HG02938 (cell line): ENCODE results near the gene CHIC2.

Source experiments
- ATAC-seq: cut with Tn5 transposase; IDR thresholded peaks from one replicate; pipeline ENCODE4 v1.9.1; 2021; ENCODE audit warnings: mild to moderate bottlenecking, moderate library complexity; ENCODE audit not compliant: unreplicated experiment

CHIC2 gene

DNA sequence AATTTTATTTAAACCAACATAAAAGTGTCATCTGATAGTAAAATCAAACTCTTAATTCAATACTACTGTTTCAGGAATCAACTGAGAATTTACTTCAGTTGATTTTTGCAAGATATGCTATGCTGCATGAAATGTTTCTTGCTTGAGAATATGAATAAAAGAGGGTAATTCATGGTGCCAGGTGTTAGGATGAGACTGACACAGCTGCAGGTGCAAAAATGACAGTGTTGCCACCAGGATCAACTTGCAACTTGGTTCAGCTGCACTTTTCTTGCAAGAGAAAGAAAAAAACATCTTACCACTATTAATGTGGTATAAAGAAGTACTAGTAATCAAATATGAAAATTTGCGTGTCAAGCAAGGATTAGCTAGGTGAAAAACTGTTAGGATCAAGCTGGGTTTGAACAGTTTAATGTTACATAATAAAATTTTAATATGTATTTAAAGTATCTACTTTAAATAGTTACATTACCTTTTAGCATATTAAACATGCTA is 49.7 kb downstream of the CHIC2 start:
- no peak for ATAC-seq

GRCh38 chr4:54011201-54011600 is 53.2 kb downstream of the CHIC2 start:
- no peak for ATAC-seq

GRCh38 chr4:54006755-54007154 is 57.6 kb downstream of the CHIC2 start:
- no peak for ATAC-seq

DNA sequence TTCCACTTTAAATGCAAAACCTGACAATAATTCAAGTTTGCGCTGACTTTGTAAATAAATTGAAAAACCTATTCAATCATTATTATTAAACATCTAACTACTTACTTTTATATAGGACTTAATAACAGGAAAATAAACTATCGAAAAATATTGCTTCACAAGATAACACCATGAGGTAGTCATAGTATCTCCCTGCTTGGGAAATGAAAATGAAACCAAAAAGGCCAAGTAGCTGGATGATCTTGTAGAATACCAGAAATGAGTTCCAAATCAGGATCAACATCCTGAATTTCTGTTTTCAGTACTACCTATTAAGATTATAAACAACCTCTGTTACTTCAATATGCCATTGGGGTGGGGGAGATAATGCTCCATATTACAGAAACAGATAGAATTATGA is 58.9 kb downstream of the CHIC2 start:
- ATAC-seq, result no peak

DNA sequence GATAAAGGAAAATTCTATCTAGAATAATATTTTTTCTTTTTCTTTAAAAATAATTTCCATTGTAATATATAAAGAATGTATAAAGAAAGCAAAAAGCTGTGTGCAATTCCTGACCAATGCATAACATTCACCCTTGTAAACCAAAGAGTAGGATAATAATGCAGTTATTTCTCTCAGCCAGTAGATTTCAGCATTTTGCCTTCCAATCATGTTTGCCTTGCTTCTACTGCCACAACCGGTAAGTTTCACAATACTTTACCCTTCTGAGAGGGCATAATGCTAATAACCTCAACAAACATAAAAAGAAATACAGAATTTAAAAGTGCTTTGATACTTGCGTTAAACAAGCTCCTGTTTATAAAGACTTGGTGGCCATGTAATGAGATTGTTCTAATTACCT is 59.9 kb downstream of the CHIC2 start:
- ATAC-seq, result no peak

DNA sequence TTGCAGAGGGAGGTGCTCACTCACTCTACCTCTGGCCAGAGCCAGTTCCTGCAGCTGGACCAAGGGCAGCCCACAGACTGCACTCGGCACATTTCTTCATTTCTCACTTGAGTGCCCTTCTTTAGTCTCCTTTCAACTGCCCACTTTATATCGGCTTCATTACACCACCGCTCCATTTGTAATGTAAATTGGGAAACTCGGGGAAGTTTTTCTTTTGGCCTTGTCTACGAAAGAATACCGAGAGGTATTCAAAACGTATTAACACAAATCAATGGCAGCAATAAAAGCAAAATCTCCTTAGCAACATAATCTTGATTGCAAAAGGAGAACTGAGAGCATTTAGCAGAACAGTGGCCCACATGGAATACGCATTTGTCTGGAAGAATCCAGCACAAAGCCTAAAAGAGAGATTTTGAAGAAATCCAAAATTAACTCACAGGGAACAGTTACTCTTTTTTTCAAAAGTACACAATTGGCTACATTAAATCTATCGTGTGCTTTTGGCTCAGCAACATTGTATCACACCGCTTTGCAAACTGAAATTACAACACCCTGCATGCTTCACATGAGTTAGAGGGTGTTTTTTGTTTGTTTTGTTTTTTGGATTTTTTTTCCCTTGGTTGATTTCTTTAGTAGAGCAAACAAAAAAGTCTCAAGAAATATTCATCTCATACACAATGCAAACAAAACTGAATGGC is 62.6 kb downstream of the CHIC2 start:
- no peak for ATAC-seq

DNA sequence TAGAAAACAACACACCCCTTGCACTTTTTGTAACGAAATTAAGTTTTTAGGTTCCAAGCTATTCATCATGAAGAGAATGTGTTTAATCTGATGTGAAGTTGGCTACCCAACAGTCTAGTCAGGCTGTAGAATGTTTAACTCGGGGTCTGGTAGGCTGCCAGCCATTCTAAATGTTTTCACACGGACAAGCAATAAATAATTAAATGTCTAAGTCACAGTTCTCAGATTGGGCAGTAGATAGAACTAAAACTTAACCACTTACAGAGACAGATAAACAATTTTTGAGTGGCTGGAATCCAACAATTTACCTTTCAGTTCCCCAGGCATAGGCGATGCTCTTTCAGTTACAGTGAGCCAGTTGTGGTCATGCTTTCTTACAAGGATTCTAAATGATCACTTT is 66.5 kb downstream of the CHIC2 start:
- ATAC-seq, result no peak

- no peak for ATAC-seq
These were observed 69.9 kb downstream of the CHIC2 start for GRCh38 chr4:53994382-53995102.

DNA sequence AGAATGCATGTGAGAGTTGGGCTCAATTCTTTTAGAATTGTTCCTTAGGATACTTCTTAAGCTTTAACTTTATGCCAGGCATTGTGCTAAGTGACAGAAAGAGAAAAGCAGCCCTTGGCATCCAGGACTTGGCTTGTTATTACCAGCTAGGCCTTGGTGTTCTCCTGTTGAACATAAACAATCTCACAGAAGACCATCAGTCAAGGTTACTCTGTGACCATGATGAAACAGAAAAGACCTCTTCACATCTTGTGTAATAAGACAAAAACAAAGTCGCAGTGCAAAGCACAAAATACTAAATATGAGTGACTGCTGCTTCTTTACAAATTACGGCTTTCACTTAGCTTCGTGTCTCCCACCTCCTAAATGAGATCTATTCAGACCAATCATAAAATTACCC is 71.6 kb downstream of the CHIC2 start:
- ATAC-seq, result no peak

- no peak for ATAC-seq
These were observed 72.6 kb downstream of the CHIC2 start for GRCh38 chr4:53991821-53992220.

GRCh38 chr4:53990641-53991040 is 73.8 kb downstream of the CHIC2 start:
- ATAC-seq, result no peak

- no peak for ATAC-seq
These were observed 76.6 kb downstream of the CHIC2 start for GRCh38 chr4:53987761-53988171.

- no peak for ATAC-seq
These were observed 78.3 kb downstream of the CHIC2 start for GRCh38 chr4:53986062-53986461.

DNA sequence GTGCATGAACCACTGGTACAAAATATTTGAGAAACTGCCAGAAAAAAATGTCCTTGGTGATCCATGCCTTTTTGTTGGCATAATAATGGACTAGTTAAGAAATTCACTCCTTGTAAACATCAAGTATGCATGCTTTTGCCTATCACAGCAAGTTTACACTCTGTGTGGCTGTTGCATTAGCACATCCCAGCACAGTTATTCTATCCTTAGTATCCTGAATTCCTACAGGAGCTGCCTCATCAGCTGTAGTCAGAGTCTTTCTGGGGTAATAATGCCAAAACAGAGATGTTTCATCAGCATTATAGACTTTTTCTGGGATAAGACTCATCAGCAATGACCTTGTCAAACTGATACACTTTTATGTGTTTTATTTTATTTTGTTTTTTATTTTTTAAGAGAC is 82.8 kb downstream of the CHIC2 start:
- ATAC-seq, result no peak

DNA sequence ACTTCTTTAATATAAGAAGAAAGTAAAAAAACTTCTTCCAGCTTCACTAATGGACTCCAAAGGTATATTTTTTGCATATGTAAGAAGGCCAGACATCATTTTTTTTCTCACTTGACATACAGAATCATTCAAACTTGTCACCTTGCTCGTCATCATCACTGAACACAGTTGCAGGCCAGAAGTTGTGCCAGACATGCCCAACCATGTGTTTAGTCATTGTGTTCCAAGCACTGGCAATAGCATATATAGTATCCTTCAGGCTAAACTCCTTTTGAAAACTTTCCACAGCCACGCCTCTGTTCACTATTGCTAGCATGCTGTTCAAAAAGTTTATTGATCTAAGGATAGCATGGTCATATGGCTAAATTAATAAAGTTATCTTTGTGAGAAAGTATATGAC is 83.3 kb downstream of the CHIC2 start:
- ATAC-seq, result no peak

DNA sequence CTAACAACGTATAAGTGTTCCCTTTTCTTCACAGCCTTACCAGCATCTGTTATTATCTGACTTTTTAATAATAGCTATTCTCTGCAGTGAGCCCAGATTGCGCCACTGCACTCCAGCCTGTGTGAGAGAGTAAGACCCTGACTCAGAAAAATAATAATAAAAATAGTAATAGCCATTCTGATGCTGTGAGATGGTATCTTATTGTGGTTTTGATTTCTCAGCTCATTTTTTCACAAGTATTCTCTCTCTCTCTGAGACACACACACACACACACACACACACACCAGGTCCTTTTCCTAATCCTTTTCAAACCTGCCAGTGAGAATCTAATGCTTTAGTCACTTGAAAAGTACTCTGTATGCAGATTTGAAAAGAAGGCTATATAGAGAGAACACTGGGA is 89.8 kb downstream of the CHIC2 start:
- ATAC-seq, result no peak

DNA sequence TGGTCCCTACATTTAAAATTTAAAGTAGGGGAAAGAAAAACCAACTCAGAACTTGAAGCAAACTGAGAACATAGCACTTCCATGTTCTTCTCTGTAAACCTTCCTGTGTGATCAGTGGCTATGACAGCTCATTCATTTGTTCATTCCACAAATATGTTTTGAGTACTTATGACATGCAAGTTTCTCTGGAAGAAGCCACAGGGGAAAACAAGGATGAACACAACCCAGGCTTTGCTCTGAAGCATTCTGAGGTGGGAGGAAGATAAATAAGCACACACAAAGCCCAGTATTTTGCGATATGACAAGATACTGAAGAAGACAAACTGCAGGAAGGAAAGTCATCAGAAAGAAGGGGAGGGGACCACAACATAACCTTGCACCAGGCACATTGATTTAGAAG is 96.4 kb downstream of the CHIC2 start:
- no peak for ATAC-seq

DNA sequence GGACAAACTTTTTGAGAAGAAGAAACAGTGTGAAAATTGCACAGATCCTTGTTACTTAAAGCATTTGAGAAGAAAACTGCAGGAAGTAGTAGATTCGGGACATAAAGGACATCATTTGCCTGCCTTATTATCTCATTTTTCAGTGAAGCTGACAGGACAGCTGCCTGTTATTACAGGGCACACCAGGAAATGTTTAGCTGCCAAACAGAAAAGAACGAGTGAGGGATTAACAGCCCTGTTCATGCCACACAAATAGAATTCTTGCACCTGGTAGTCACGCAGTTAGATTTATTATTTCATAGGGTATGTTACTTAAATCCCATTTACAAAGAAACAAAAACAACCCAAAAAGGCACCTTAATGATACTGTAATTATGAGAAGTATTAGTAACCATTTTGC is 100.6 kb downstream of the CHIC2 start:
- ATAC-seq, result no peak

- ATAC-seq, result no peak
These were observed 101.1 kb downstream of the CHIC2 start for GRCh38 chr4:53963336-53963735.

DNA sequence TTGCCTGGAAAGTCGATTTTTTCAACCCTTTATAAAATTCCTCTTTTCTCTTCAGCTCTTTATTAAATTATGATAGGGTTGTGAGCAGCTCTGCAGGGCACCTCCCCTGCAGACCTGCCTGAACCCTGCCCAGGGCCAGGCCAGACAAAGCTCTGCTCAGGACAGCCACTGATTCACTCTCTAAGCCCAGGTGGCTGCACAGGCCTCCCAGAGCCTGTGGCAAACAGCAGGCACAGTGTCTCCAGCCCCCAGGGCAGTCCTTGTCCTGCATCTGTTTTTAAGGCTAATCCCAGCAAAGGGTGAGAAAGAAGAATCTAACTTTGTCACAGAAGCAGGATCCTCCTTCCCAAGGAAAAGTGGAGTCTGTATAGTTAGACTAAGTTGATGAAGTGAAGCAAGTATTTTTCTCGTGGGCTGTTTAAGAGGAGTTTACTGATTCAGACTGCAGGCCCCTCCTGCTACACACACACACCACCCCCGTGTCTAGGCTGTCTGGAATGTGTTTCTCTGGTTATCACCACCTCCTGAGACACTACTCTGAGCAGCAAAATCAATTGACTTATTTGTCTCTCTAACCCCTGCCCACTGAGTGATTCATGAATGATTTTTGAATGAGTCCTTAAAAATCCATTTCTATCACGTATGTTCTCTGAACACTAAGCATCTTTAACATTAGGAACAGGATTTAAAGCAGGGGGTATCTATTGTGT is 101.7 kb downstream of the CHIC2 start:
- ATAC-seq, result no peak

DNA sequence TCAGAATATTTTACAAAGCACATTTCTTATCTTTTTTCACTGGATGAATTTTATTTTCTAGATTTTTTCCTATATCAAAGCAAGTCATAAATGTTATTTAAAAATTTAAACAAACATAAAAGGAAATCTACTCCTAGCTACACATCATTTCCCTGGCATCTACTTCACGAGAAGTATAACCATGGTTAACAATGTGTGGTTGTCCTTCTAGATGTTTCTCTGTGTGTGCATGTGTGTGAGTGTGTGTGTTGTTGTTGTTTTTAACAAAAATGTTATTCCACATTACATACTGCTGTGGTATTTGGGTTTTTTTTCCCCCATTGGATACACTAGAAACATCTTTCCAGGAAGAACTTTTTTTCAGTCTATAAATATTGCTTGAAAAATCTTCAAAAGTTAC is 103.1 kb downstream of the CHIC2 start:
- ATAC-seq, result no peak

GRCh38 chr4:53960843-53961242 is 103.6 kb downstream of the CHIC2 start:
- ATAC-seq, result no peak
